GM19240 (cell line): ENCODE data around the gene KLRF2.

Experiments
- DNase-seq: peaks from one replicate; pipeline ENCODE4 v3.0.0; 2011; ENCODE audit warnings: low spot score; ENCODE audit not compliant: insufficient read length

KLRF2 gene

GRCh38 chr12:9936591-9936990 is 55.3 kb downstream of the KLRF2 start:
- no peak for DNase-seq

GRCh38 chr12:9940375-9940774 is 59.1 kb downstream of the KLRF2 start:
- no peak for DNase-seq

GRCh38 chr12:9941838-9942237 is 60.5 kb downstream of the KLRF2 start:
- DNase-seq, result no peak

GRCh38 chr12:9943240-9943639 is 62.0 kb downstream of the KLRF2 start:
- no peak for DNase-seq

- no peak for DNase-seq
Observed at GRCh38 chr12:9944391-9944790, 63.1 kb downstream of the KLRF2 start.
